Loucy (cell line): ENCODE measurements around the gene ZFP62.

Experiments used
- H2AFZ ChIP-seq: fragments of 200-600 bp; sonication (generic); 2 replicates; pipeline ENCODE4 v1.6.0; 2016; ENCODE audit warnings: antibody characterized with exemption, mild to moderate bottlenecking, low read length, moderate library complexity
- H3F3A ChIP-seq: fragments of 200-600 bp; 2 replicates; pipeline ENCODE4 v1.6.0; 2016; ENCODE audit warnings: antibody characterized with exemption, low read depth, mild to moderate bottlenecking
- H3K27me3 ChIP-seq: fragments of 200-600 bp; sonication (generic); 2 replicates; pipeline ENCODE4 v1.6.1; 2014; ENCODE audit warnings: low read length, mild to moderate bottlenecking; ENCODE audit not compliant: insufficient read depth, poor library complexity, severe bottlenecking
- H3K36me3 ChIP-seq: fragments of 200-600 bp; sonication (generic); 2 replicates; pipeline ENCODE4 v1.6.1; 2016; ENCODE audit warnings: low read length; ENCODE audit not compliant: insufficient read depth
- H3K4me1 ChIP-seq: fragments of 200-600 bp; sonication (generic); 2 replicates; pipeline ENCODE4 v1.5.1; 2014; ENCODE audit warnings: low read length, mild to moderate bottlenecking; ENCODE audit not compliant: insufficient read depth, poor library complexity, severe bottlenecking
- H3K4me2 ChIP-seq: fragments of 200-600 bp; sonication (generic); 2 replicates; pipeline ENCODE4 v1.6.0; 2014; ENCODE audit warnings: antibody characterized with exemption, low read length, low read depth, mild to moderate bottlenecking; ENCODE audit not compliant: poor library complexity, severe bottlenecking
- H3K4me3 ChIP-seq: fragments of 200-600 bp; sonication (generic); 2 replicates; pipeline ENCODE4 v1.5.1; 2014; ENCODE audit warnings: low read length, mild to moderate bottlenecking, mixed read lengths; ENCODE audit not compliant: poor library complexity, severe bottlenecking
- H3K79me2 ChIP-seq: fragments of 200-600 bp; sonication (generic); 2 replicates; pipeline ENCODE4 v1.6.1; 2014; ENCODE audit warnings: low read length; ENCODE audit not compliant: insufficient read depth
- H3K9ac ChIP-seq: fragments of 200-600 bp; sonication (generic); 2 replicates; pipeline ENCODE4 v1.6.0; 2014; ENCODE audit warnings: mild to moderate bottlenecking, low read depth, low read length, moderate library complexity; ENCODE audit not compliant: poor library complexity, severe bottlenecking
- H3K9me2 ChIP-seq: fragments of 200-600 bp; sonication (generic); replicated peaks from 2 replicates; pipeline ENCODE4 v1.6.1; 2016; ENCODE audit warnings: low read depth, low read length, mixed read lengths
- H3K9me3 ChIP-seq: fragments of 200-600 bp; sonication (generic); 2 replicates; pipeline ENCODE4 v1.6.1; 2014; ENCODE audit warnings: mild to moderate bottlenecking, antibody characterized with exemption, low read length, low read depth; ENCODE audit not compliant: insufficient read depth
- H4K20me1 ChIP-seq: fragments of 200-600 bp; sonication (generic); 2 replicates; pipeline ENCODE4 v1.6.0; 2014; ENCODE audit warnings: antibody characterized with exemption, low read length, mild to moderate bottlenecking; ENCODE audit not compliant: insufficient read depth, poor library complexity, severe bottlenecking
- EZH2phosphoT487 ChIP-seq: fragments of 200-600 bp; IDR thresholded peaks from 2 replicates; pipeline ENCODE4 v1.6.1; 2018; ENCODE audit warnings: antibody characterized with exemption, mild to moderate bottlenecking, moderate library complexity, borderline replicate concordance
- TF ChIP-seq, protein P1 (sequence below): fragments of 200-600 bp; sonication (generic); conservative IDR thresholded peaks from 2 replicates; pipeline ENCODE4 v1.5.1; 2014; ENCODE audit warnings: mild to moderate bottlenecking, antibody characterized with exemption, low read length

The ZFP62 gene

GRCh38 chr5:180849827-180850226, 11.2 kb downstream of the ZFP62 start:
- Histone ChIP-seq H3K4me2 (no peak overlapping the region), H3K27me3 (no peaks in the 10 kb centered on the region), H3K9ac (no peak overlapping the region), H3K9me2 (no peaks in the 10 kb centered on the region), H4K20me1 (no peaks in the 10 kb centered on the region), H3K4me3 (no peak overlapping the region), H3F3A (no peaks in the 10 kb centered on the region), H3K9me3 (peaks cover 22% of the 10 kb centered on the region; the same call in 1 of the 2 replicates), H2AFZ (no peak overlapping the region), H3K4me1 (no peaks in the 10 kb centered on the region), H3K36me3 (peaks cover 21% of the 10 kb centered on the region; the same call in 1 of the 2 replicates), H3K79me2 (no peaks in the 10 kb centered on the region)
- TF ChIP-seq, protein P1, sequence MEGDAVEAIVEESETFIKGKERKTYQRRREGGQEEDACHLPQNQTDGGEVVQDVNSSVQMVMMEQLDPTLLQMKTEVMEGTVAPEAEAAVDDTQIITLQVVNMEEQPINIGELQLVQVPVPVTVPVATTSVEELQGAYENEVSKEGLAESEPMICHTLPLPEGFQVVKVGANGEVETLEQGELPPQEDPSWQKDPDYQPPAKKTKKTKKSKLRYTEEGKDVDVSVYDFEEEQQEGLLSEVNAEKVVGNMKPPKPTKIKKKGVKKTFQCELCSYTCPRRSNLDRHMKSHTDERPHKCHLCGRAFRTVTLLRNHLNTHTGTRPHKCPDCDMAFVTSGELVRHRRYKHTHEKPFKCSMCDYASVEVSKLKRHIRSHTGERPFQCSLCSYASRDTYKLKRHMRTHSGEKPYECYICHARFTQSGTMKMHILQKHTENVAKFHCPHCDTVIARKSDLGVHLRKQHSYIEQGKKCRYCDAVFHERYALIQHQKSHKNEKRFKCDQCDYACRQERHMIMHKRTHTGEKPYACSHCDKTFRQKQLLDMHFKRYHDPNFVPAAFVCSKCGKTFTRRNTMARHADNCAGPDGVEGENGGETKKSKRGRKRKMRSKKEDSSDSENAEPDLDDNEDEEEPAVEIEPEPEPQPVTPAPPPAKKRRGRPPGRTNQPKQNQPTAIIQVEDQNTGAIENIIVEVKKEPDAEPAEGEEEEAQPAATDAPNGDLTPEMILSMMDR: no peak

DNA sequence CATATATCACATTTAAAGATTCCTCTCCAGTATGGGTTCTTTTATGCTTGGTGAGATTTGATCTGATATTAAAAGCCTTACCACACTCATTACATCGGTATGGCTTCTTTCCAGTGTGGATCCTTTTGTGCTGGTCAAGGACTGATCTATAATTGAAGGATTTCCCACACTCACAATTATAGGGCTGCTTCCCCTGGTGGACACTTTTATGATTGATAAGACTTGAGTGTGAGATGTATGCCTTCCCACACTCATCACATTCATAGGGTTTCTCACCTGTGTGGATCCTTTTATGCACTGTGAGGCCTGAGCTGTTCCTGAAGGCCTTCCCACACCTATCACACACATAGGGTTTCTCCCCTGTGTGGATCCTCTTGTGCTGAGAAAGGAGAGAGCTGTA, 12.2 kb downstream of the ZFP62 start:
- Histone ChIP-seq H3F3A (no peaks in the 10 kb centered on the region), H3K36me3 (peaks cover 21% of the 10 kb centered on the region; the same call in 1 of the 2 replicates), H3K4me1 (no peaks in the 10 kb centered on the region), H3K9ac (no peak overlapping the region), H3K9me2 (no peaks in the 10 kb centered on the region), H3K27me3 (no peaks in the 10 kb centered on the region), H3K4me3 (no peak overlapping the region), H4K20me1 (no peaks in the 10 kb centered on the region), H2AFZ (no peak overlapping the region), H3K79me2 (no peaks in the 10 kb centered on the region), H3K4me2 (no peak overlapping the region), H3K9me3 (peaks cover 22% of the 10 kb centered on the region; the same call in 1 of the 2 replicates)
- TF ChIP-seq, protein P1: no peak
- TF ChIP-seq EZH2phosphoT487: no peak

DNA sequence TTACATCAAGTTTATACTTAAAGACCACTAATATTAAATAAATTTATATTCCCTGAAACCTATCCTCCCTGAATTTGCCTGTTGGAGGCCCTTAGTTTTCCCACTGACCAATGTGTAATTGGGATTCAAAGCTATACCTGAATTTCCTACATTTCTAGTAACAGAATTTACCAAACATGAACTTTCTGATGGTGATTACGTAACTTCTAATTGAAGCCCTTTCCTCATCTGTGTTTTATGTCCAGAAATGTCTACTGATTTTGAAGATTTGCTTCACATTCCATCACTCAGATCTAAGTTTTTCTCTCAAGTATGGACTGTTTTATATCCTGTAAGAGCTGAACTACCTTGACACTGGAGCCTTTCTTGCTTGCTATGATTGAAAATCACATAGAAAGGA, 12.8 kb downstream of the ZFP62 start:
- Histone ChIP-seq H4K20me1 (no peaks in the 10 kb centered on the region), H3F3A (no peaks in the 10 kb centered on the region), H3K4me3 (no peak overlapping the region), H3K4me1 (no peaks in the 10 kb centered on the region), H3K36me3 (peaks cover 21% of the 10 kb centered on the region; the same call in 1 of the 2 replicates), H3K27me3 (no peaks in the 10 kb centered on the region), H3K79me2 (no peaks in the 10 kb centered on the region), H3K4me2 (no peak overlapping the region), H3K9me3 (peaks cover 22% of the 10 kb centered on the region; the same call in 1 of the 2 replicates), H2AFZ (no peak overlapping the region), H3K9me2 (no peaks in the 10 kb centered on the region), H3K9ac (no peak overlapping the region)
- TF ChIP-seq EZH2phosphoT487: no peak
- TF ChIP-seq, protein P1: no peak
